K562 (cell line): Measurements from ENCODE around the gene ARID4B. TPM values are rescaled to one million over a fixed set of nuclear protein-coding genes. Genes with fewer than 3 reads are reported as not detected.
A peak's percentile ranks its signal among the peaks of the same experiment; 100 is the strongest.

Source experiments
- CHD1 ChIP-seq: fragments of 200-600 bp; sonication (generic); IDR thresholded peaks from one replicate; pipeline ENCODE4 v1.6.1; 2012; ENCODE audit warnings: mild to moderate bottlenecking, moderate library complexity, low read length, inconsistent platforms
- DEAF1 ChIP-seq: fragments of 450-650 bp; formaldehyde crosslinking; IDR thresholded peaks from 2 replicates; pipeline ENCODE4 v1.4.0; 2020; ENCODE audit warnings: mild to moderate bottlenecking, moderate library complexity
- FOXJ2 ChIP-seq: fragments of 200-800 bp; sonication (Bioruptor generic); IDR thresholded peaks from 2 replicates; pipeline ENCODE4 v1.6.1; 2016; ENCODE audit warnings: missing genetic modification characterization, missing compliant biosample characterization
- GTF2E2 ChIP-seq: fragments of 200-800 bp; sonication (Bioruptor generic); IDR thresholded peaks from 2 replicates; pipeline ENCODE4 v1.6.1; 2016; ENCODE audit warnings: missing genetic modification characterization, missing compliant biosample characterization
- HCFC1 ChIP-seq: IDR thresholded peaks from 2 replicates; pipeline ENCODE4 v1.6.1; 2012; ENCODE audit warnings: low read depth, low read length, improper control_type of control experiment
- HNRNPK ChIP-seq: fragments of 200-400 bp; formaldehyde crosslinking; IDR thresholded peaks from one replicate; pipeline ENCODE4 v1.6.1; 2018; ENCODE audit warnings: mild to moderate bottlenecking, low read depth, low read length; ENCODE audit not compliant: poor library complexity, severe bottlenecking
- JUN ChIP-seq, 2 experiments: sonication (generic) in 1 of 2; formaldehyde crosslinking in 1 of 2; IDR thresholded peaks; 2 replicates each; pipeline versions ENCODE4 v1.6.1 to v1.8.0; 2012 to 2022; ENCODE audit warnings: borderline replicate concordance in 2 of 2, mild to moderate bottlenecking in 2 of 2, improper control_type of control experiment in 1 of 2, low read depth in 1 of 2, low read length in 1 of 2, missing genetic modification reagents in 1 of 2
- RREB1 ChIP-seq: fragments of 250-450 bp; sonication (Bioruptor Pico); IDR thresholded peaks from 2 replicates; pipeline ENCODE4 v1.4.0; 2020
- SRSF1 ChIP-seq: fragments of 200-400 bp; formaldehyde crosslinking; IDR thresholded peaks from 2 replicates; pipeline ENCODE4 v1.6.1; 2017; ENCODE audit warnings: mild to moderate bottlenecking, low read depth, low read length, moderate library complexity
- TCF7L2 ChIP-seq: fragments of 150-350 bp; IDR thresholded peaks from 2 replicates; pipeline ENCODE4 v1.6.1; 2016; ENCODE audit warnings: low read depth, mild to moderate bottlenecking, low read length, moderate library complexity
- TEAD4 ChIP-seq, 2 experiments: sonication (generic) in 1 of 2; formaldehyde crosslinking in 1 of 2; IDR thresholded peaks; 2 replicates each; pipeline versions ENCODE4 v1.6.1 to v1.8.0; 2012 to 2022; ENCODE audit warnings: borderline replicate concordance in 1 of 2, inconsistent platforms in 1 of 2, low read length in 1 of 2, mild to moderate bottlenecking in 1 of 2, missing genetic modification reagents in 1 of 2
- ZNF551 ChIP-seq: fragments of 250-450 bp; sonication (Bioruptor Pico); IDR thresholded peaks from 2 replicates; pipeline ENCODE4 v1.5.0; 2021; ENCODE audit warnings: mild to moderate bottlenecking, moderate library complexity
- polyA plus RNA-seq, 8 experiments: library from polyadenylated mRNA; depleted of rRNA in 4 of 8; stranded (reverse) in 5 of 8; unstranded in 3 of 8; fragments of >200 nt; fragmentation: Nextera tagmentation in 2 of 8; fragmentation: Illumina TruSeq in 1 of 8; extraction: Ambion mirVana in 2 of 8; extraction: Trizol in 1 of 8; gene quantifications; 2 replicates each; pipeline versions ENCODE4 v1.2.1 to v1.2.3, GENCODE V29; 2011 to 2014; ENCODE audit warnings: inconsistent platforms in 1 of 8, missing spikeins in 1 of 8
- total RNA-seq, 7 experiments: library from RNA; depleted of rRNA in 6 of 7; stranded (reverse); fragments of >200 nt in 6 of 7; fragmentation: Illumina TruSeq in 2 of 7; extraction: Trizol in 2 of 7; gene quantifications; 2 replicates each; pipeline versions ENCODE4 v1.2.1 to v1.2.3, GENCODE V29; 2011 to 2021; ENCODE audit warnings: low replicate concordance in 1 of 7
- TF ChIP-seq, protein P1 (sequence below): fragments of 250-450 bp; sonication (Bioruptor Pico); IDR thresholded peaks from 2 replicates; pipeline ENCODE4 v1.5.0; 2022; ENCODE audit warnings: mild to moderate bottlenecking
- TF ChIP-seq, protein P2 (sequence below): fragments of 450-650 bp; IDR thresholded peaks from 2 replicates; pipeline ENCODE4 v1.6.1; 2016; ENCODE audit warnings: missing biosample characterization, missing genetic modification characterization

ARID4B gene
- total and polyA plus RNA-seq, 9 of the 15 experiments (the other 6 are each of a cell fraction or from before 2014, with no cell fraction given) = 8.4 to 38.9 (median 18.5) TPM

DNA sequence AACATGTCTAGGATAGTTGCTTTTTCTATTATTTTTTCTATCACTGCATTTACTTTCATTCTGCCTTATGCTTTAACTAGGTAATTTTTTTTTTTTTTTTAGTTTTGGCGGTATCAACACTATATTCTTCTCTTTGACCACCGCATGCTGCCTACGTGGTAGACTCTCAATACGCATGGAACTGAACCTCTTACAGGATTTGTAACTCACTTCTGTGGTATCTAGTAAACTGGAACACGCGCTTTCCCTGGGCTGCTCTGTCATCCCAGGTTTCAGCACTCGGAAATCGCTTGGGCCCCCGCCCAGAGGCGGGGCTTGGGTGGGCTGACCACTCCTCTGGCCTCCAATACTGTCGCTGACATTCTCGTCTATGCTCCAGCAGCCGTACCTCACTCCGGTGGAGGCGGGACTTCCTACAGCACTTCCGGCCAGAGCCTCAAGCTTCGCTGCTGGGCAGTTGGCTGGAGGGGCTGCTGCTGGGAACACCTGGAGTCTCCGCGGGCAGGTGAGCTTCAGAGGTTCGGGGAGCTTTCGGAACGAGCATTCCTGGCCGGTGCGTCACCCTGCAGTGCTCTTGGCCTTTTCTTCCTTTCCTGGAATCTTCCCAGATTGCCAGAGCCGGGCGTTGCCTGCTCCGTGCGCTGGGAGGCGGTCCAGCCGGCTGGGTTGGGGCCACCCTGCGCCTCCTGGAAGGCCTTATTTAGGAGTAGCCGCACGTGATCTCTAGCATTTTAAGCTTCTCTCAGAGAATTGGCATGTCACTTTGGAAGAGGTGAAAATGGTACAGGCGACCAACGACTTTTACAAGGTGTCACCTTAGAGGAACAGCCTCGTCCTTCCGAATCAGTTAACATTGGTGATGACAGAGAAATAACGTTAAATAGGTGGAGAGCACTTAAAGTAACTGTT, 39.3 kb upstream of the ARID4B start, which contains the start of gene TBCE (continued):
- TF ChIP-seq RREB1 (CRISPR knock-in tag) = peak; percentile 79; the same call in 1 of the 2 replicates
- TF ChIP-seq ZNF551 = no peak
- TF ChIP-seq JUN (IDR thresholded peaks at IDR 0.05; ENCODE audit: borderline replicate concordance, low read depth, low read length) = peak; percentile 39; the same call in 1 of the 2 replicates
- TF ChIP-seq JUN (CRISPR knock-in tag; IDR thresholded peaks at IDR 0.05; ENCODE audit: borderline replicate concordance) = no peak
- peak; percentile 47; the same call in 1 of the 2 replicates for TF ChIP-seq FOXJ2
- TF ChIP-seq HCFC1 = peak; percentile 53
- TF ChIP-seq DEAF1 (CRISPR knock-in tag) = no peak
- TF ChIP-seq HNRNPK = no peak
- no peak for TF ChIP-seq CHD1
- no peak for TF ChIP-seq SRSF1
- peak; percentile 76; the same call in 1 of the 2 replicates for TF ChIP-seq GTF2E2 (tag)
- peak; percentile 51 for TF ChIP-seq TEAD4 (IDR thresholded peaks at IDR 0.05; ENCODE audit: low read length)
- no peak for TF ChIP-seq TEAD4 (CRISPR knock-in tag; IDR thresholded peaks at IDR 0.05; ENCODE audit: borderline replicate concordance)
- TF ChIP-seq, protein P1, sequence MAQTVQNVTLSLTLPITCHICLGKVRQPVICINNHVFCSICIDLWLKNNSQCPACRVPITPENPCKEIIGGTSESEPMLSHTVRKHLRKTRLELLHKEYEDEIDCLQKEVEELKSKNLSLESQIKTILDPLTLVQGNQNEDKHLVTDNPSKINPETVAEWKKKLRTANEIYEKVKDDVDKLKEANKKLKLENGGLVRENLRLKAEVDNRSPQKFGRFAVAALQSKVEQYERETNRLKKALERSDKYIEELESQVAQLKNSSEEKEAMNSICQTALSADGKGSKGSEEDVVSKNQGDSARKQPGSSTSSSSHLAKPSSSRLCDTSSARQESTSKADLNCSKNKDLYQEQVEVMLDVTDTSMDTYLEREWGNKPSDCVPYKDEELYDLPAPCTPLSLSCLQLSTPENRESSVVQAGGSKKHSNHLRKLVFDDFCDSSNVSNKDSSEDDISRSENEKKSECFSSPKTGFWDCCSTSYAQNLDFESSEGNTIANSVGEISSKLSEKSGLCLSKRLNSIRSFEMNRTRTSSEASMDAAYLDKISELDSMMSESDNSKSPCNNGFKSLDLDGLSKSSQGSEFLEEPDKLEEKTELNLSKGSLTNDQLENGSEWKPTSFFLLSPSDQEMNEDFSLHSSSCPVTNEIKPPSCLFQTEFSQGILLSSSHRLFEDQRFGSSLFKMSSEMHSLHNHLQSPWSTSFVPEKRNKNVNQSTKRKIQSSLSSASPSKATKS = no peak
- TF ChIP-seq TCF7L2 = no peak
- TF ChIP-seq, protein P2, sequence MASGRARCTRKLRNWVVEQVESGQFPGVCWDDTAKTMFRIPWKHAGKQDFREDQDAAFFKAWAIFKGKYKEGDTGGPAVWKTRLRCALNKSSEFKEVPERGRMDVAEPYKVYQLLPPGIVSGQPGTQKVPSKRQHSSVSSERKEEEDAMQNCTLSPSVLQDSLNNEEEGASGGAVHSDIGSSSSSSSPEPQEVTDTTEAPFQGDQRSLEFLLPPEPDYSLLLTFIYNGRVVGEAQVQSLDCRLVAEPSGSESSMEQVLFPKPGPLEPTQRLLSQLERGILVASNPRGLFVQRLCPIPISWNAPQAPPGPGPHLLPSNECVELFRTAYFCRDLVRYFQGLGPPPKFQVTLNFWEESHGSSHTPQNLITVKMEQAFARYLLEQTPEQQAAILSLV (tag) = no peak
